ENCODE measurements around the gene CNN1. TPM values are rescaled to one million over a fixed set of nuclear protein-coding genes. Genes with fewer than 3 reads are reported as not detected.

CNN1 gene
- total RNA-seq, 2 experiments from 2014 or later: not detected

- Mint-ChIP-seq H3K36me3 (ENCODE audit: low read depth) (peaks cover 14% of the 10 kb centered on the region), H3K27me3 (no peaks in the 10 kb centered on the region), H3K27ac (no peak overlapping the region), H3K4me3 (no peak overlapping the region), H3K9me3 (no peaks in the 10 kb centered on the region), H3K4me1 (ENCODE audit: low read depth) (no peaks in the 10 kb centered on the region)
- no peak for ATAC-seq
- ChIA-PET POLR2A (interaction anchor here (1.4 kb wide), 1 partner anchor 10 kb away, joined by 3 read pairs; no protein-coding TSS in a partner anchor), CTCF (interaction anchor here (0.6 to 3.2 kb wide), 2 partner anchors 10 to 13 kb away, joined by 3 to 10 read pairs; no protein-coding TSS in a partner anchor)
- intact Hi-C loops (cut with micrococcal nuclease): no loop called here
- TF ChIP-seq, protein P1, sequence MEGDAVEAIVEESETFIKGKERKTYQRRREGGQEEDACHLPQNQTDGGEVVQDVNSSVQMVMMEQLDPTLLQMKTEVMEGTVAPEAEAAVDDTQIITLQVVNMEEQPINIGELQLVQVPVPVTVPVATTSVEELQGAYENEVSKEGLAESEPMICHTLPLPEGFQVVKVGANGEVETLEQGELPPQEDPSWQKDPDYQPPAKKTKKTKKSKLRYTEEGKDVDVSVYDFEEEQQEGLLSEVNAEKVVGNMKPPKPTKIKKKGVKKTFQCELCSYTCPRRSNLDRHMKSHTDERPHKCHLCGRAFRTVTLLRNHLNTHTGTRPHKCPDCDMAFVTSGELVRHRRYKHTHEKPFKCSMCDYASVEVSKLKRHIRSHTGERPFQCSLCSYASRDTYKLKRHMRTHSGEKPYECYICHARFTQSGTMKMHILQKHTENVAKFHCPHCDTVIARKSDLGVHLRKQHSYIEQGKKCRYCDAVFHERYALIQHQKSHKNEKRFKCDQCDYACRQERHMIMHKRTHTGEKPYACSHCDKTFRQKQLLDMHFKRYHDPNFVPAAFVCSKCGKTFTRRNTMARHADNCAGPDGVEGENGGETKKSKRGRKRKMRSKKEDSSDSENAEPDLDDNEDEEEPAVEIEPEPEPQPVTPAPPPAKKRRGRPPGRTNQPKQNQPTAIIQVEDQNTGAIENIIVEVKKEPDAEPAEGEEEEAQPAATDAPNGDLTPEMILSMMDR (IDR thresholded peaks at IDR 0.05): no peak
- no peak for DNase-seq
Measured at GRCh38 chr19:11495885-11496284, 42.8 kb upstream of the CNN1 start.

GRCh38 chr19:11496391-11497163 lies 42.1 kb upstream of the CNN1 start:
- H3K9me3 Mint-ChIP-seq: no peaks in the 10 kb centered on the region
- intact Hi-C loops (cut with micrococcal nuclease): no loop called here
- H3K27ac Mint-ChIP-seq: no peak overlapping the region
- ATAC-seq (peak; percentile 93), DNase-seq (peak; percentile 79)
- peaks cover 13% of the 10 kb centered on the region for H3K36me3 Mint-ChIP-seq (ENCODE audit: low read depth)
- POLR2A ChIA-PET: no interaction called here
- H3K27me3 Mint-ChIP-seq: no peaks in the 10 kb centered on the region
- CTCF ChIA-PET: interaction anchor here (2.3 kb wide), 1 partner anchor 14 kb away, joined by 9 read pairs; no protein-coding TSS in a partner anchor
- no peaks in the 10 kb centered on the region for H3K4me1 Mint-ChIP-seq (ENCODE audit: low read depth)
- TF ChIP-seq, protein P1 (IDR thresholded peaks at IDR 0.05): peak; percentile 60
- H3K4me3 Mint-ChIP-seq: no peak overlapping the region

DNA sequence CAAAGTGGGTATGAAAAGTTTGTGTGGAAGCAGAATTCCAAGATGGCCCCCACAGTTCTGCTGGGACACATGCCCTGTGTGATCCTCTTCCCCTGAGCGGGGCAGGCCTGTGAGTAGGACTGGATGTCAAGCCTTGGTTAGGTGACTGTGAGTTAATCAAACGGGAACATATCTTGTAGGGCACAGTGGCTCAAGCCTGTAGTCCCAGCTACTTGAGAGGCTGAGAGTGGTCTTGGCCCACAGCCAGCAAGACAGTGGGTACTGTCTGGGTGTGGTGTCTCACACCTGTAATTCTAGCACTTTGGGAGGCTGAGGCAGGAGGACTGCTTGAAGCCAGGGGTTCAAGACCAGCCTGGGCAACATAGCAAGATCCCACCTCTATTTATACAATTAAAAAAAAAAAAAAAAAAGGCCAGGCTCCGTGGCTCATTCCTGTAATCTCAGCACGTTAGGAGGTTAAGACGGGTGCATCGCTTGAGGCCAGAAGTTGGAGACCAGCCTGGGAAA lies 39.4 kb upstream of the CNN1 start:
- intact Hi-C loops (cut with micrococcal nuclease): no loop called here
- POLR2A ChIA-PET: interaction anchor here (1.5 kb wide), 1 partner anchor 17 kb away, joined by 4 read pairs; no protein-coding TSS in a partner anchor
- ATAC-seq (no peak), DNase-seq (no peak)
- Mint-ChIP-seq H3K4me1 (ENCODE audit: low read depth) (peaks cover under 1% of the 10 kb centered on the region), H3K9me3 (no peaks in the 10 kb centered on the region), H3K4me3 (no peak overlapping the region), H3K27ac (no peak overlapping the region), H3K27me3 (no peaks in the 10 kb centered on the region), H3K36me3 (ENCODE audit: low read depth) (peaks cover 16% of the 10 kb centered on the region)
- TF ChIP-seq, protein P1 (IDR thresholded peaks at IDR 0.05): no peak
- CTCF ChIA-PET: no interaction called here

DNA sequence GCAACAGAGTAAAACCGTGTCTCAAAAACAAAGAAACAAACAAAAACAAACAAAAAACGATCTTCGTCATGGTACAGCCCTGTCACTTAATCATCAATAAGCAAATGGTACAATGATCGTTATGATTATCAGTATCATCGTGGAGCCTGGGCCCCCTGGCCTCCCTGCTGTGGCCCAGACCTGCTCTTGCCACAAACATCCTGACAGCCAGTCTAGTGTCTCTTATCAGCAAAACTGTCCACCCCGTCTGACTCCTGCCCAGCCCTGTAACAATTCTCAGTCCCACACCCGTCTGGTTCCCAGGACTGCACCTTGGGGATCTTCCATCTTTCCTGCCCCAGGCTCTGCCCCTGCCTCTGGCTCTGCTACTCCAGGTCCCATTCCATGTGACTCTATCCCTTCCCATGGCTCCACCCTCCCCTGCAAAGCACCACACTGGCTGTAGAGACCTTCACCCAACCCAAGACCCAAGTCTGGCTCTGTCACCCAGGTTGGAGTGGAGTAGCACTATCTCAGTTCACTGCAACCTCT lies 38.7 kb upstream of the CNN1 start:
- no peak for DNase-seq
- Mint-ChIP-seq H3K27me3 (no peaks in the 10 kb centered on the region), H3K27ac (no peak overlapping the region), H3K9me3 (no peaks in the 10 kb centered on the region), H3K4me3 (no peak overlapping the region), H3K36me3 (ENCODE audit: low read depth) (peaks cover 16% of the 10 kb centered on the region), H3K4me1 (ENCODE audit: low read depth) (peaks cover 7% of the 10 kb centered on the region)
- ATAC-seq: no peak
- ChIA-PET CTCF (no interaction called here), POLR2A (no interaction called here)
- TF ChIP-seq, protein P1 (IDR thresholded peaks at IDR 0.05): no peak
- intact Hi-C loops (cut with micrococcal nuclease): no loop called here
